ENCODE results near the gene TRABD. TPM values are rescaled to one million over a fixed set of nuclear protein-coding genes. Genes with fewer than 3 reads are reported as not detected.
A peak's percentile ranks its signal among the peaks of the same experiment; 100 is the strongest.

The TRABD gene
- total and polyA plus RNA-seq, 5 donors from 2014 or later = 33.0 to 115 (median 38.6) TPM

GRCh38 chr22:50227579-50228215 is 42.0 kb downstream of the TRABD start:
- ATAC-seq (ENCODE audit: low read depth in 2 of 2) (no peak), DNase-seq (no peak)
- Histone ChIP-seq H3K9me3 (ENCODE audit: control insufficient read depth in 2 of 2, low read length in 2 of 2) (no peaks in the 10 kb centered on the region), H3K4me3 (ENCODE audit: low read depth, low read length) (no peak overlapping the region), H3K27ac (ENCODE audit: insufficient read depth, low read length, poor library complexity, severe bottlenecking) (no peak overlapping the region), H3K36me3 (ENCODE audit: control insufficient read depth, insufficient read depth, low read length) (peaks cover 54% of the 10 kb centered on the region), H3K27me3 (ENCODE audit: control insufficient read depth, insufficient read depth, low read length) (no peaks in the 10 kb centered on the region), H3K4me1 (ENCODE audit: control insufficient read depth, insufficient read depth, low read length, poor library complexity, severe bottlenecking) (no peaks in the 10 kb centered on the region)
- Mint-ChIP-seq H3K9me3 (no peaks in the 10 kb centered on the region), H3K27ac (no peak overlapping the region), H3K4me3 (no peak overlapping the region), H3K27me3 (no peaks in the 10 kb centered on the region), H3K4me1 (peaks cover 0 to 3% (median 0%) of the 10 kb centered on the region in 4 donors), H3K36me3 (peaks cover 19% of the 10 kb centered on the region)

DNA sequence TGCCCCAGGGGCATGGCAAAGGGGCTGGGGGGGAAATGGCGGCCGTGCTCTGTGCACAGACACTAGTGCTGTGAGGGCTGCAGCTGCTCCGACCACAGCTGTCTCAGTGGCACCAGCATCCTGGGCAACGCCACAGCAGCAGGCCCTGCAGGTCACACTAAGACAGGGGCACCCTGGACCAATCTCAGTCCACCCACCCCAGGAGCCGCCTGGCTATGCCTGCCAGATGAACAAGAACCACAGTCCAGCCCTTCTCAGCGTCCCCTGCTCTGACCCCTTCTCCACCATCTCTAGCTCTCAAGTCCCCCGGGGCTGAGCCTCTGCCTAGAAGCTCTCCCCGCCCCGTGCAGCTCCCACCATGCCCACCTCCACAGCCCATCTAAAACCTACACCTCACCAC is 42.7 kb downstream of the TRABD start:
- Histone ChIP-seq H3K36me3 (ENCODE audit: control insufficient read depth, insufficient read depth, low read length) (peaks cover 52% of the 10 kb centered on the region), H3K27ac (ENCODE audit: insufficient read depth, low read length, poor library complexity, severe bottlenecking) (no peak overlapping the region), H3K9me3 (ENCODE audit: control insufficient read depth in 2 of 2, low read length in 2 of 2) (no peaks in the 10 kb centered on the region), H3K4me1 (ENCODE audit: control insufficient read depth, insufficient read depth, low read length, poor library complexity, severe bottlenecking) (no peaks in the 10 kb centered on the region), H3K27me3 (ENCODE audit: control insufficient read depth, insufficient read depth, low read length) (no peaks in the 10 kb centered on the region), H3K4me3 (ENCODE audit: low read depth, low read length) (no peak overlapping the region)
- Mint-ChIP-seq H3K9me3 (no peaks in the 10 kb centered on the region), H3K4me3 (no peak overlapping the region), H3K36me3 (peaks cover 15% of the 10 kb centered on the region), H3K27ac (peak overlapping the region in 1 of 3 donors; percentile 63), H3K27me3 (no peaks in the 10 kb centered on the region), H3K4me1 (peaks cover 0 to 3% (median 0%) of the 10 kb centered on the region in 4 donors)
- no peak for DNase-seq
- no peak for ATAC-seq (ENCODE audit: low read depth in 2 of 2)

- H3K4me3 Mint-ChIP-seq = no peak overlapping the region
- no peak for ATAC-seq (ENCODE audit: low read depth in 2 of 2)
- no peaks in the 10 kb centered on the region for H3K27me3 Mint-ChIP-seq
- Histone ChIP-seq H3K4me1 (ENCODE audit: control insufficient read depth, insufficient read depth, low read length, poor library complexity, severe bottlenecking) (no peaks in the 10 kb centered on the region), H3K4me3 (ENCODE audit: low read depth, low read length) (no peak overlapping the region), H3K27ac (ENCODE audit: insufficient read depth, low read length, poor library complexity, severe bottlenecking) (no peak overlapping the region), H3K27me3 (ENCODE audit: control insufficient read depth, insufficient read depth, low read length) (no peaks in the 10 kb centered on the region), H3K36me3 (ENCODE audit: control insufficient read depth, insufficient read depth, low read length) (peaks cover 47% of the 10 kb centered on the region), H3K9me3 (ENCODE audit: control insufficient read depth in 2 of 2, low read length in 2 of 2) (no peaks in the 10 kb centered on the region)
- H3K36me3 Mint-ChIP-seq = peaks cover 15% of the 10 kb centered on the region
- no peaks in the 10 kb centered on the region for H3K9me3 Mint-ChIP-seq
- H3K4me1 Mint-ChIP-seq = peaks cover 0 to 10% (median 0%) of the 10 kb centered on the region in 4 donors
- peak overlapping the region in 1 of 3 donors; percentile 86 for H3K27ac Mint-ChIP-seq
- DNase-seq = no peak
Measured at GRCh38 chr22:50229370-50229769, 43.7 kb downstream of the TRABD start.

GRCh38 chr22:50232481-50233151 is 46.9 kb downstream of the TRABD start:
- H3K27ac ChIP-seq (ENCODE audit: insufficient read depth, low read length, poor library complexity, severe bottlenecking) = no peak overlapping the region
- no peak overlapping the region for H3K4me3 Mint-ChIP-seq
- no peaks in the 10 kb centered on the region for H3K9me3 ChIP-seq (ENCODE audit: control insufficient read depth in 2 of 2, low read length in 2 of 2)
- H3K36me3 Mint-ChIP-seq = peaks cover 15% of the 10 kb centered on the region
- DNase-seq (no peak), ATAC-seq (ENCODE audit: low read depth in 2 of 2) (no peak)
- H3K27ac Mint-ChIP-seq = no peak overlapping the region
- H3K27me3 Mint-ChIP-seq = no peaks in the 10 kb centered on the region
- H3K9me3 Mint-ChIP-seq = no peaks in the 10 kb centered on the region
- H3K36me3 ChIP-seq (ENCODE audit: control insufficient read depth, insufficient read depth, low read length) = peaks cover 44% of the 10 kb centered on the region
- no peaks in the 10 kb centered on the region for H3K27me3 ChIP-seq (ENCODE audit: control insufficient read depth, insufficient read depth, low read length)
- no peak overlapping the region for H3K4me3 ChIP-seq (ENCODE audit: low read depth, low read length)
- H3K4me1 ChIP-seq (ENCODE audit: control insufficient read depth, insufficient read depth, low read length, poor library complexity, severe bottlenecking) = no peaks in the 10 kb centered on the region
- H3K4me1 Mint-ChIP-seq = peaks cover 0 to 21% (median 4%) of the 10 kb centered on the region in 4 donors

- no peak for ATAC-seq (ENCODE audit: low read depth in 2 of 2)
- H3K4me3 ChIP-seq (ENCODE audit: low read depth, low read length) = no peak overlapping the region
- H3K36me3 ChIP-seq (ENCODE audit: control insufficient read depth, insufficient read depth, low read length) = peaks cover 41% of the 10 kb centered on the region
- Mint-ChIP-seq H3K4me3 (no peak overlapping the region), H3K36me3 (peaks cover 15% of the 10 kb centered on the region), H3K27ac (no peak overlapping the region), H3K4me1 (peaks cover 0 to 26% (median 6%) of the 10 kb centered on the region in 4 donors), H3K9me3 (no peaks in the 10 kb centered on the region), H3K27me3 (no peaks in the 10 kb centered on the region)
- no peaks in the 10 kb centered on the region for H3K27me3 ChIP-seq (ENCODE audit: control insufficient read depth, insufficient read depth, low read length)
- DNase-seq = no peak
- H3K27ac ChIP-seq (ENCODE audit: insufficient read depth, low read length, poor library complexity, severe bottlenecking) = no peak overlapping the region
- H3K9me3 ChIP-seq (ENCODE audit: control insufficient read depth in 2 of 2, low read length in 2 of 2) = no peaks in the 10 kb centered on the region
- no peaks in the 10 kb centered on the region for H3K4me1 ChIP-seq (ENCODE audit: control insufficient read depth, insufficient read depth, low read length, poor library complexity, severe bottlenecking)
Measured at GRCh38 chr22:50233223-50233622, 47.5 kb downstream of the TRABD start.

- peaks cover 39% of the 10 kb centered on the region for H3K36me3 ChIP-seq (ENCODE audit: control insufficient read depth, insufficient read depth, low read length)
- Mint-ChIP-seq H3K27me3 (no peaks in the 10 kb centered on the region), H3K4me1 (peaks cover 6 to 49% (median 17%) of the 10 kb centered on the region in 4 donors), H3K36me3 (peaks cover 7% of the 10 kb centered on the region), H3K4me3 (no peak overlapping the region), H3K9me3 (no peaks in the 10 kb centered on the region), H3K27ac (no peak overlapping the region)
- no peaks in the 10 kb centered on the region for H3K27me3 ChIP-seq (ENCODE audit: control insufficient read depth, insufficient read depth, low read length)
- H3K4me3 ChIP-seq (ENCODE audit: low read depth, low read length) = no peak overlapping the region
- ATAC-seq (ENCODE audit: low read depth in 2 of 2) = no peak
- H3K27ac ChIP-seq (ENCODE audit: insufficient read depth, low read length, poor library complexity, severe bottlenecking) = no peak overlapping the region
- no peaks in the 10 kb centered on the region for H3K9me3 ChIP-seq (ENCODE audit: control insufficient read depth in 2 of 2, low read length in 2 of 2)
- DNase-seq = peak in 1 of 3 donors; percentile 42
- H3K4me1 ChIP-seq (ENCODE audit: control insufficient read depth, insufficient read depth, low read length, poor library complexity, severe bottlenecking) = peaks cover 12% of the 10 kb centered on the region
Measured at GRCh38 chr22:50236731-50237409, 51.2 kb downstream of the TRABD start.

- no peak for DNase-seq
- peaks cover 10 to 63% (median 24%) of the 10 kb centered on the region in 4 donors for H3K4me1 Mint-ChIP-seq
- H3K4me1 ChIP-seq (ENCODE audit: control insufficient read depth, insufficient read depth, low read length, poor library complexity, severe bottlenecking) = peaks cover 31% of the 10 kb centered on the region
- no peak overlapping the region for H3K4me3 ChIP-seq (ENCODE audit: low read depth, low read length)
- H3K27ac ChIP-seq (ENCODE audit: insufficient read depth, low read length, poor library complexity, severe bottlenecking) = no peak overlapping the region
- H3K27me3 Mint-ChIP-seq = no peaks in the 10 kb centered on the region
- H3K4me3 Mint-ChIP-seq = peak overlapping the region in 1 of 4 donors; percentile 54
- no peaks in the 10 kb centered on the region for H3K9me3 ChIP-seq (ENCODE audit: control insufficient read depth in 2 of 2, low read length in 2 of 2)
- no peak for ATAC-seq (ENCODE audit: low read depth in 2 of 2)
- H3K9me3 Mint-ChIP-seq = no peaks in the 10 kb centered on the region
- H3K27me3 ChIP-seq (ENCODE audit: control insufficient read depth, insufficient read depth, low read length) = no peaks in the 10 kb centered on the region
- H3K27ac Mint-ChIP-seq = no peak overlapping the region
- H3K36me3 ChIP-seq (ENCODE audit: control insufficient read depth, insufficient read depth, low read length) = peaks cover 26% of the 10 kb centered on the region
- peaks cover 3% of the 10 kb centered on the region for H3K36me3 Mint-ChIP-seq
Measured at GRCh38 chr22:50238755-50239154, 53.0 kb downstream of the TRABD start.

Measured in CD4-positive, CD25-positive, alpha-beta regulatory T cell (primary cell).